ENCODE data around the gene UBAP2L.

UBAP2L gene

DNA sequence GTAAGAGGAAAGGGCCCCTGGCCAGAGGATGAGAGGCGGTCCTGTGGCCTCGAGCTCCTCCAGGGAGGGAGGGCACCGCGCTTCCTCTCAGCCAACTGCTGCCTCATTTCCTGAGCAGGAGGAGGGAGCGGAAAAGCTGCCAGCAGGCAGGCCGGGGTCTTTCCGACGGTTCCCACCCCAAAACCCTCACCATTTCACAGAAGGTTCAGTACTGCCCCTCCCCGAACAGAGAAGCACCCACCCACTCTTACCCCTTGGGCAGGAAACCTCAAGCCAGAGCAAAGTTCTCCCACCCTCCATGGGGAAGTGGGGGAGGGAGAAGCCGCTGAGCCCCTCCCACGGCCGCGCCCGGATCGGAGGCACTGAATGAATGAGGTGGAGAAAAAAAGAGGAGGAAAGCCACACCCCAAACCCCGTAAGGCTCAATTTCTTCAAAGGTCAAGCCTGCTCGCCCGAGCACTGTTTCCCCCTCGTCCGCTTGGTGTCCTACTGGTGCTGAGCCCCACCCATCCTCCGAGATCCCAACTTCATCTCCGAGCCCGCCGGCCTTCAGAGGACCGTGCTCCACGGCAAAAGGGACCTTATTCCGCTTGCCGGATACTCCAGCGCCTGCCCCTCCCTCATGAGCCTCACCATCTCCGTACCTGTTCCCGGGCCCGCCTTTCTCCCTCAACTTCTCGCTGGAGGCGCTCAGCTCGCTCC lies 38.3 kb upstream of the UBAP2L start:
- Histone ChIP-seq H3K9ac (ENCODE audit: low read length) (peak overlapping the region; percentile 83), H3K4me1 (ENCODE audit: insufficient read depth, low read length) (peaks cover 41% of the 10 kb centered on the region), H3K27me3 (ENCODE audit: control insufficient read depth in 1 of 2, insufficient read depth in 2 of 2, low read length in 2 of 2) (no peaks in the 10 kb centered on the region), H3K4me3 (ENCODE audit: low read depth in 1 of 2, low read length in 2 of 2) (peak overlapping the region; percentile 80 to 89), H3K36me3 (ENCODE audit: insufficient read depth, low read length) (peaks cover 5% of the 10 kb centered on the region), H3K9me3 (ENCODE audit: low read length) (no peaks in the 10 kb centered on the region), H3K27ac (ENCODE audit: low read depth, low read length) (peak overlapping the region; percentile 92)

DNA sequence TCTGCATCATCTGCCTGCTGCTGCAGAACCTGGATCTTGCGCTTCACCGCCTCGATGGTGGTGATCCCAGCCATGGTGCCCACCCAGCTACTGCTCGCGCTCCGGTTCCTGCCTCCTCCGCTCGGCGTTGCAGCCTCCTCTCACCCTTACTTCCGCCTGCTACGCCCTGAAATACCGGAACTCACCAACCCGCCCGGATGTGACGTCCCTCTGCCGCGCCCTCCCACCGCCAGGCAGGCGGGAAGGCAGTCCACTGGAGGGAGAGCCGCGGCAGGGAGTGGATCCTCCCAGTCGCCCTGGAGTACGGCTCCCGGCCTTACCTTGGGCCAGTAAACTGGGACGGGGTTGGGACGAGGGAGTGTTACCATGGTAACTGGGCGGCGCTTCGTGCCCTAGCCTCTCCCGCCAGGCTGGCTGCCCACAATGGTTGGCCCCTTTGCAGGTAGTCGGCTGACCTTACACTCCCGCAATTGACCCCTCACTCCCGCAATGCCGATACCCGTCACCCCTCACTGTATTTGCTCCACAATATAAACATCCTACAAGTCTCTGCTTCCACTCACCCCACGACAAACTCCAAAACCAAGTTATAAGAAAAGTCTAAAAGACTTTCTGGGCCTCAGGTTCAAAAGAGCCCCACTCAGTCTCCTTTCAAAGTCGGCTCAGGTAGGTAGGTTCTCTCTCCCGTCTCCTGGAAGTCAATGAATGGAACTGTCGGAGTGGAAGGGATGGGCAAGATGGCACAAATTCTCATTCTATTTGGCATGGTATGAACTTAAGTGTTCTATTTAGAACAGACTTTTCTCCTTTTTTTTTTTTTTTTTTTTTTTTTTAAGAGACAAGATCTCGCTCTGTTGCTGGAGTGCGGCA lies 37.5 kb upstream of the UBAP2L start:
- peaks cover 35% of the 10 kb centered on the region for H3K4me1 ChIP-seq (ENCODE audit: insufficient read depth, low read length)
- H3K9me3 ChIP-seq (ENCODE audit: low read length): no peaks in the 10 kb centered on the region

DNA sequence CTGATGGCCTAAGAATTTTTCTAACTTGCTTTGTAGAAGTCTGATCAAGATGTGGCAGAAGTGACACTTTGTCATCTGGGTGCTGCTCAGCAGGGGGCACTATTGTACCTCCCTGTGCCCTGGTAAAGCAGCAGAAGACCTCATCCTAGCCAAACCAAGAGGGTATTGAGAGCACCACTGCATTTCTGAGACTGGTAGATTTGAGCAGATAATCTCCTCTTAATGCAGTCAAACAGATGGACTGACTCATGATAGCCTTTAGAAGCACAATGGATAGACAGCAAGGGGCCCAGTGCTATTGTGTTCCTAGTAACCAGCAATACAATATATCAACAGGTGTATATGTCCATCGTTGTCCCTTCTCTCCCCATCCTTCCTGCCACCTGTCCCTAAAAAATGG lies 34.6 kb upstream of the UBAP2L start:
- no peaks in the 10 kb centered on the region for H3K27me3 ChIP-seq (ENCODE audit: control insufficient read depth in 1 of 2, insufficient read depth in 2 of 2, low read length in 2 of 2)
- H3K9ac ChIP-seq (ENCODE audit: low read length): no peak overlapping the region
- no peaks in the 10 kb centered on the region for H3K36me3 ChIP-seq (ENCODE audit: insufficient read depth, low read length)
- H3K27ac ChIP-seq (ENCODE audit: low read depth, low read length): no peak overlapping the region
- H3K9me3 ChIP-seq (ENCODE audit: low read length): no peaks in the 10 kb centered on the region
- H3K4me3 ChIP-seq (ENCODE audit: low read depth in 1 of 2, low read length in 2 of 2): no peak overlapping the region
- peaks cover 13% of the 10 kb centered on the region for H3K4me1 ChIP-seq (ENCODE audit: insufficient read depth, low read length)

More for the DNA sequence above, 37.5 kb upstream of the UBAP2L start:
- Histone ChIP-seq H3K27ac (ENCODE audit: low read depth, low read length) (peak overlapping the region; percentile 92), H3K27me3 (ENCODE audit: control insufficient read depth in 1 of 2, insufficient read depth in 2 of 2, low read length in 2 of 2) (no peaks in the 10 kb centered on the region), H3K4me3 (ENCODE audit: low read depth in 1 of 2, low read length in 2 of 2) (peak overlapping the region; percentile 80 to 89), H3K9ac (ENCODE audit: low read length) (peak overlapping the region; percentile 83), H3K36me3 (ENCODE audit: insufficient read depth, low read length) (peaks cover 5% of the 10 kb centered on the region)

DNA sequence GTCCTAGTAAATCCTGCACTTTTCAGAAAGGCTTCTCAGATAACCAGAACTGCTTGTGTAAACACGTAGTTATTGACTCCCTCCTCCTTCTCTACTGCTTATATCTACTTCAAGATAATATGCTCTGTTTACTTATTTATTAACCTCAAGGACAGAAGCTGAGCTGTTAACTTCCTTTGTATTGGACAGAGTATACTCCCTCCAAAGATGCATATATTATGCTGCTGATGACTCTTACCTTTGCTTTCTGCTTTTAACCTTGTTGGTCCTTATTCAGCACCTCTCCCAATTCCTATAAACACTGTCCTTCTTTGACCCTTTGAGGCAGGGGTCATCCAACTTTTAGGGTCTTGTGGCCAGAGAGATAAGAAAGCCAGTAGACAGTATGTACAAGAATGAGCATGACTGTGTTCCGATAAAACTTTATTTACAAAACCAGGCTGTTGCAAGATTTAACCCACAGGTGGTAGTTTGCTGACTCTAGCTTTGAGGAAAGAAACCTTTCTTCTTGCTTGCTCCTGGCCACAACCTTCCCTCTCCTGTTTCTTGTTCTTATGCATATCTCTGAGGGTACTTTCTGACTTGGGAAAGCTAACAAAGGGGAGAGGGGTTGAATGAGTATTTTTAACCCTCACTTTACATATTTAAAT lies 33.8 kb upstream of the UBAP2L start:
- Histone ChIP-seq H3K27ac (ENCODE audit: low read depth, low read length) (no peak overlapping the region), H3K4me3 (ENCODE audit: low read depth in 1 of 2, low read length in 2 of 2) (no peak overlapping the region), H3K4me1 (ENCODE audit: insufficient read depth, low read length) (peaks cover 5% of the 10 kb centered on the region), H3K9ac (ENCODE audit: low read length) (no peak overlapping the region), H3K36me3 (ENCODE audit: insufficient read depth, low read length) (no peaks in the 10 kb centered on the region), H3K9me3 (ENCODE audit: low read length) (no peaks in the 10 kb centered on the region), H3K27me3 (ENCODE audit: control insufficient read depth in 1 of 2, insufficient read depth in 2 of 2, low read length in 2 of 2) (peaks cover 0 to 6% of the 10 kb centered on the region in 2 donors)

DNA sequence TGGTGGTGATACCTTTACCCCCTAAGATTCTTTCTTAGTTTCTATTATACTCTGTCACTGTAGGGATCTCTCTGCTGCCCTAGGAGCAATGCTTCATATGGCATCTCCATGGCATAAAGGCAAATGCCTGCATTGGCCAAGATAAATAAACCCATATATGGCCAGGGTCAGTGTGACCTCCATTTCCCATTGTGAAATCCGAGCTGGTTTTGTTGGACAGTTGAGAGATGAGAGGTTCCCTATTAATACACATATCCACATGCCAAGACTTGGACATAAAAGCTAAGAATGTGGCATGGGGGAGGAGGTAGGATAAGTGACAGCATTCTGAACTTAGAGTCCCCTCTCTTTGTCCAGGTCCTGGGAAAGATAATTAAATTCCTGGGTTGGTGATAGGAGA lies 30.2 kb upstream of the UBAP2L start:
- no peak overlapping the region for H3K27ac ChIP-seq (ENCODE audit: low read depth, low read length)
- no peaks in the 10 kb centered on the region for H3K9me3 ChIP-seq (ENCODE audit: low read length)
- H3K36me3 ChIP-seq (ENCODE audit: insufficient read depth, low read length): no peaks in the 10 kb centered on the region
- no peaks in the 10 kb centered on the region for H3K4me1 ChIP-seq (ENCODE audit: insufficient read depth, low read length)
- H3K9ac ChIP-seq (ENCODE audit: low read length): no peak overlapping the region
- H3K4me3 ChIP-seq (ENCODE audit: low read depth in 1 of 2, low read length in 2 of 2): no peak overlapping the region
- peaks cover 0 to 6% of the 10 kb centered on the region in 2 donors for H3K27me3 ChIP-seq (ENCODE audit: control insufficient read depth in 1 of 2, insufficient read depth in 2 of 2, low read length in 2 of 2)

DNA sequence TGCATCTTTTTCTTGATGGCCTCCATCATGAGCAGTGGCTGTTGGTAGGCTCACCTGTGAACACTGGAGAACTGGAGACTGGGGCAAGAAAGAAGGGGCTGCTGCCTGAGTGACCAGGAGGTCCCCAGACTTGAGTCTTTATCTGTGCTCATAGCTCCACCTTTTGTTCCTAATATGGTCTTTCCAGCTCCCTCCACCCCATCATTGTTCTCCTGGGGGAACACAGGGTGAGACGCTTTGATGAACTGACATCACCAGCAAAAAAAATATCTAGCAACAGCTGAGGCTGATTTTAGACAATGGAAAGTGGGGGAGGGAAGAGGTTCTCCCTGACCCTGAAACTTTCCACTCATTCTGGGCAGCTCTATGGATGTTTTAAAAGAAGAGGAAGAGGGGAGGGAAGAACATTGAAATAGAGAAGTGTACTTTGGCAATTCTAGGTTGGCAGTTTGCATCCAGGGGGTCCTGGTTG lies 28.7 kb upstream of the UBAP2L start, which contains the start of gene TPM3:
Gene TPM3 (minus strand): TSS at position 111 of the 472 bp plus-strand sequence. CDS start 82 bp downstream, at position 29.
- no peaks in the 10 kb centered on the region for H3K9me3 ChIP-seq (ENCODE audit: low read length)
- no peaks in the 10 kb centered on the region for H3K36me3 ChIP-seq (ENCODE audit: insufficient read depth, low read length)
- H3K9ac ChIP-seq (ENCODE audit: low read length): no peak within 1 kb of the TSS
- no peak within 1 kb of the TSS for H3K4me3 ChIP-seq (ENCODE audit: low read depth in 1 of 2, low read length in 2 of 2)
- no peaks in the 10 kb centered on the region for H3K4me1 ChIP-seq (ENCODE audit: insufficient read depth, low read length)
- H3K27ac ChIP-seq (ENCODE audit: low read depth, low read length): no peak within 1 kb of the TSS
- H3K27me3 ChIP-seq (ENCODE audit: control insufficient read depth in 1 of 2, insufficient read depth in 2 of 2, low read length in 2 of 2): peaks cover 0 to 6% of the 10 kb centered on the region in 2 donors

DNA sequence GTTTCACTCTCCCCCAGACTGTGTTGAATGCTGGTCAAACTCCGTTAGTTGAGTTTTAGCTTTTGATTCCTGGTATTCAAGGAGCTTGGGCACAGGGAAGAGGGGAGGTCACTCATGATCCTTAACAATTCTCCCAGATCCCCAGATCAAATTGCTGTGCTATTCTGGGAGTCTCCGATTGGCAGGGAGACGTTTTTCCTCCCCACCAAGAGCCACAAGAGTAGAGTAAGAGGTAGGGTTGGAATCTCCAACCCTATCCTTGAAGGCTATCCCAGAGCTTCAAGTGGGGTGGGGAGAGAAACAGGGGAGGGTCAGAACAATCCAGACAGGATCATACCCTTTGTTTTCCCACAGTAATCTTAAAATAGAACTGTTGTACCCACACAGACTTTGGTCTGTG lies 28.3 kb upstream of the UBAP2L start:
- no peak overlapping the region for H3K9ac ChIP-seq (ENCODE audit: low read length)

DNA sequence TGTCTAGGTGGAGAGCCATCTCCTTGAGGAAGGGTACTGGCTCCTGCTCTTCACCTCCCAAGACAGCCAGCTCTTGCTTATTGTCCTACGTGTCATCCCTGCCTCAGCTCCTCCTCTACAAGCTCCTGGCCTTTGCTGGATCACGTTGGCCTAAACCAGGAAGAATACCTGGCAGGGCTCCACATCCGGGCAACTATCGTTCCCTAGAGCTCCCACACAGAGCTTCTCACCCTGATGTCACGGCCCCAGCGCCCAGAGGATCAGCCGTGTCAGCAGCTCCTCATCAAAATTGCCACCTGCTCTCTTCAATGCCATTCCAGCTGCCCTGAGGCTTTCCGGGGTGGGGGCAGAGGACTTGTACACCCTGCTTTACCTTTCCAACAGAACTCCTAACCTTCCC lies 26.9 kb upstream of the UBAP2L start:
- H3K27ac ChIP-seq (ENCODE audit: low read depth, low read length): no peak overlapping the region

More for the DNA sequence above, 28.3 kb upstream of the UBAP2L start:
- Histone ChIP-seq H3K4me3 (ENCODE audit: low read depth in 1 of 2, low read length in 2 of 2) (no peak overlapping the region), H3K4me1 (ENCODE audit: insufficient read depth, low read length) (no peaks in the 10 kb centered on the region), H3K27ac (ENCODE audit: low read depth, low read length) (no peak overlapping the region), H3K27me3 (ENCODE audit: control insufficient read depth in 1 of 2, insufficient read depth in 2 of 2, low read length in 2 of 2) (peaks cover 0 to 6% of the 10 kb centered on the region in 2 donors), H3K9me3 (ENCODE audit: low read length) (no peaks in the 10 kb centered on the region), H3K36me3 (ENCODE audit: insufficient read depth, low read length) (no peaks in the 10 kb centered on the region)

DNA sequence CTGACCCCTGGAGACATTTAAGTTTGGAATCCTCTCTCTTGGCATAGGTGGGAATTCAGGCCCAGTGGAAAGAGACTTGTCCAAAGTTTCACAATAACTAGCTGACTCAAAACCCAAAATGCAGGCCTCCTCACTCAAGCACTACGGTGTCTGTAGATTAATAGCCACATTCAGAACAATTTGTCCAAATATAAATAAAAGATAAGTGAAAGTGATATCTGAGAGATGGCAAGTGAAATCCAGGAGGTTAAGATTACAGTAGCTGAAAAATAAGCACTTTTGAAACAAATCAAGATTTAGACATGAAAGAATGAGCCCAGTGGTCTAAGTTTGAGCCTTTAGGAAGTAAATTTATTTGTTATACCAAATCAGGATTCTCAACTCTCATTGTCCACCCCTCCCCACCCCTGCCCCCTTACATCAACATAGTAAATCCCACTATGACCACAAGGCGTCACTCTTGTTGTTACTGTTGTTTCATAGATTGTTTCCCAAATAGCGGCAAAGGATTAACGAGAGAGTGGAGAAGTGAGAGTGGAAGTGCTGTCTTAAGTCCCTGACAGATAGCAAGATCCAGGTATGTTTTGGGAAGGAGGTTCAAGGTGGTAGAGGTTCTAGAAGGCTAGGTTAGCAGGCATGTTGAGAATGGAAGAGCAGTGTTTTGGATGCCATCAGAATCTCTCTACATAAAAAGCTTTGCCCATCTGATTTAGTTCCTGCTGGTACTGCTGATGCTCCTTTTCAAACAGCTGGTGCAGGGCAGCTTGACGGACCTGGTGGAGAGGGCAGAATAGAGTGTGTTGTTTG lies 21.8 kb upstream of the UBAP2L start:
- H3K4me3 ChIP-seq (ENCODE audit: low read depth in 1 of 2, low read length in 2 of 2): no peak overlapping the region
- H3K27ac ChIP-seq (ENCODE audit: low read depth, low read length): no peak overlapping the region
- H3K9ac ChIP-seq (ENCODE audit: low read length): no peak overlapping the region

More for the DNA sequence above, 26.9 kb upstream of the UBAP2L start:
- Histone ChIP-seq H3K9ac (ENCODE audit: low read length) (no peak overlapping the region), H3K4me1 (ENCODE audit: insufficient read depth, low read length) (no peaks in the 10 kb centered on the region), H3K9me3 (ENCODE audit: low read length) (no peaks in the 10 kb centered on the region), H3K36me3 (ENCODE audit: insufficient read depth, low read length) (no peaks in the 10 kb centered on the region), H3K27me3 (ENCODE audit: control insufficient read depth in 1 of 2, insufficient read depth in 2 of 2, low read length in 2 of 2) (peaks cover 0 to 6% of the 10 kb centered on the region in 2 donors), H3K4me3 (ENCODE audit: low read depth in 1 of 2, low read length in 2 of 2) (no peak overlapping the region)

DNA sequence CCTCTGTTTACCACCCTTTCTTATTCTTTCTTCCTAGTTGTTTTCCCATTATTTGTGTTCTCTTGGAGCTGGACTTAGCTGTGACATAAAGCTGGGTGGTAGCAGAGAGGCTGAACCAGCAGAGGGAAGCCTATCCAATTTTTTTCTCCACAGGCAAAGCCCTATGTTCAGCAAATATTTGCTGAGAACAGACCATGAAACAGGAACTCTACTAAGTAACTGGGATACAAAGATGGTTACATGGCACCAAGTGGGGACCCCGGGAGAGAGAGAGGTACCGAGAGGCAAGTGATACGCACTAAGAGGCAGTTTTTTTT lies 21.2 kb upstream of the UBAP2L start:
- Histone ChIP-seq H3K27ac (ENCODE audit: low read depth, low read length) (no peak overlapping the region), H3K36me3 (ENCODE audit: insufficient read depth, low read length) (no peaks in the 10 kb centered on the region), H3K9me3 (ENCODE audit: low read length) (no peaks in the 10 kb centered on the region), H3K4me3 (ENCODE audit: low read depth in 1 of 2, low read length in 2 of 2) (no peak overlapping the region), H3K27me3 (ENCODE audit: control insufficient read depth in 1 of 2, insufficient read depth in 2 of 2, low read length in 2 of 2) (no peaks in the 10 kb centered on the region), H3K4me1 (ENCODE audit: insufficient read depth, low read length) (peaks cover 7% of the 10 kb centered on the region), H3K9ac (ENCODE audit: low read length) (no peak overlapping the region)

More for the DNA sequence above, 21.8 kb upstream of the UBAP2L start:
- Histone ChIP-seq H3K36me3 (ENCODE audit: insufficient read depth, low read length) (no peaks in the 10 kb centered on the region), H3K4me1 (ENCODE audit: insufficient read depth, low read length) (peaks cover 7% of the 10 kb centered on the region), H3K27me3 (ENCODE audit: control insufficient read depth in 1 of 2, insufficient read depth in 2 of 2, low read length in 2 of 2) (no peaks in the 10 kb centered on the region), H3K9me3 (ENCODE audit: low read length) (no peaks in the 10 kb centered on the region)
